ENCODE data around the gene APOBEC4. TPM values are rescaled to one million over a fixed set of nuclear protein-coding genes. Genes with fewer than 3 reads are reported as not detected.
A peak's percentile ranks its signal among the peaks of the same experiment; 100 is the strongest.

APOBEC4 gene
- total and polyA plus RNA-seq, 10 of the 15 experiments (the other 5 are each of a cell fraction or from before 2014, with no cell fraction given): 0.04 to 0.25 (median 0.06) TPM; not detected in 5

- TF ChIP-seq IKZF1 (conservative IDR thresholded peaks at IDR 0.05) (peak; percentile 98), ZNF384 (IDR thresholded peaks at IDR 0.05; ENCODE audit: borderline replicate concordance, low read depth, low read length) (no peak), ASH2L (IDR thresholded peaks at IDR 0.05; ENCODE audit: borderline replicate concordance, low read depth) (no peak), ZBTB33 (IDR thresholded peaks at IDR 0.05) (no peak), E2F4 (IDR thresholded peaks at IDR 0.05; ENCODE audit: low read depth, low read length) (no peak), CBX5 (IDR thresholded peaks at IDR 0.05; ENCODE audit: low read depth) (no peak), SMC3 (IDR thresholded peaks at IDR 0.05; ENCODE audit: borderline replicate concordance, low read length) (no peak), RUNX3 (IDR thresholded peaks at IDR 0.05; ENCODE audit: low read length) (peak; percentile 85), BACH1 (IDR thresholded peaks at IDR 0.05; ENCODE audit: borderline replicate concordance) (peak; percentile 85; the same call in 1 of the 2 replicates), ZNF687 (IDR thresholded peaks at IDR 0.05) (peak; percentile 76), ATF3 (IDR thresholded peaks at IDR 0.05; ENCODE audit: borderline replicate concordance, extremely low read depth, low read depth, low read length) (no peak), NKRF (conservative IDR thresholded peaks at IDR 0.05) (no peak), RELA (IDR thresholded peaks at IDR 0.05; ENCODE audit: borderline replicate concordance, partially characterized antibody) (peak; percentile 68), ZBED1 (IDR thresholded peaks at IDR 0.05; ENCODE audit: borderline replicate concordance) (peak; percentile 80; the same call in 1 of the 2 replicates), ESRRA (IDR thresholded peaks at IDR 0.05; ENCODE audit: low read length) (no peak), ZNF274 (IDR thresholded peaks at IDR 0.05; ENCODE audit: insufficient read depth, insufficient read length) (no peak), USF1 (IDR thresholded peaks at IDR 0.05; ENCODE audit: borderline replicate concordance, extremely low read length, insufficient read depth, low read depth, low read length) (no peak)
Measured at GRCh38 chr1:183604038-183604808, 48.9 kb downstream of the APOBEC4 start (continued).
